ENCODE results near the gene CDCA3. TPM values are rescaled to one million over a fixed set of nuclear protein-coding genes. Genes with fewer than 3 reads are reported as not detected.

Gene CDCA3
- total and polyA plus RNA-seq, 2 of the 13 experiments (the other 11 are each of a cell fraction or from before 2014, with no cell fraction given): 32.7 to 56.5 TPM

- H3K36me3 ChIP-seq (replicated peaks in 1 of 2; ENCODE audit: control insufficient read depth in 1 of 2, insufficient read depth in 2 of 2, low read length in 2 of 2): peaks cover 8 to 25% of the 10 kb centered on the region in 2 experiments; a peak in 4 of 5 replicates
- ATAC-seq (no peak), DNase-seq (ENCODE audit: low spot score) (no peak), FAIRE-seq (no peak)
- no TSS peak for BruUV-seq (replicated peaks)
- CTCF ChIA-PET (ENCODE audit: low intra/inter-chr PET ratio, low total read pairs): no interaction called here
- H3K4me2 ChIP-seq (ENCODE audit: low read depth, low read length): no peak overlapping the region
- no peak overlapping the region for H3K27ac ChIP-seq (ENCODE audit: extremely low read length, insufficient read depth, low read length)
- POLR2A ChIA-PET: interaction anchor here (2.0 to 2.7 kb wide), 2 partner anchors 13 to 28 kb away, joined by 5 to 17 read pairs; partner anchors contain the start of genes CDCA3, TPI1 and USP5
- H2AFZ ChIP-seq (ENCODE audit: low read length): no peak overlapping the region
- no peak overlapping the region for H3K4me3 ChIP-seq (replicated peaks in 1 of 3; ENCODE audit: insufficient read depth in 1 of 3, low read depth in 2 of 3, low read length in 3 of 3)
- intact Hi-C loops (cut with micrococcal nuclease; ENCODE audit: unreplicated experiment): no loop called here
- H3K27me3 ChIP-seq (ENCODE audit: control insufficient read depth in 1 of 2, insufficient read depth in 2 of 2, low read length in 2 of 2): no peaks in the 10 kb centered on the region
- no peak overlapping the region for H3K9ac ChIP-seq (ENCODE audit: insufficient read depth, low read depth, low read length)
- in situ Hi-C loops (cut with HindIII; ENCODE audit: extremely low pct_ligation_motif_present, low pct_unique_long_range_greater_than_20kb): no loop called here
- no peaks in the 10 kb centered on the region for H3K79me2 ChIP-seq (ENCODE audit: insufficient read depth, low read length)
- H3K9me3 ChIP-seq (ENCODE audit: low read length): no peaks in the 10 kb centered on the region
- 98% methylated on average over 11 of the region's 16 CpGs for WGBS (ENCODE audit: low lambda C conversion rate)
- H3K4me1 ChIP-seq (ENCODE audit: insufficient read depth, low read length): no peaks in the 10 kb centered on the region
- H4K20me1 ChIP-seq (ENCODE audit: insufficient read depth, low read length): no peaks in the 10 kb centered on the region
- TF ChIP-seq GABPA (IDR thresholded peaks at IDR 0.05; ENCODE audit: low read depth, low read length): no peak
- no peak for TF ChIP-seq GABPA (CRISPR knock-in tag; IDR thresholded peaks at IDR 0.05; ENCODE audit: low read depth)
- peak; percentile 45; the same call in 1 of the 2 replicates for TF ChIP-seq RBFOX2 (IDR thresholded peaks at IDR 0.05; ENCODE audit: low read depth, low read length)
These were observed 12.2 kb downstream of the CDCA3 start for GRCh38 chr12:6838854-6839253.

GRCh38 chr12:6837370-6838060 is 13.6 kb downstream of the CDCA3 start:
- Histone ChIP-seq H2AFZ (ENCODE audit: low read length) (no peak overlapping the region), H3K9me3 (ENCODE audit: low read length) (no peaks in the 10 kb centered on the region), H3K27me3 (ENCODE audit: control insufficient read depth in 1 of 2, insufficient read depth in 2 of 2, low read length in 2 of 2) (no peaks in the 10 kb centered on the region), H4K20me1 (ENCODE audit: insufficient read depth, low read length) (no peaks in the 10 kb centered on the region), H3K27ac (ENCODE audit: extremely low read length, insufficient read depth, low read length) (no peak overlapping the region), H3K4me1 (ENCODE audit: insufficient read depth, low read length) (no peaks in the 10 kb centered on the region), H3K4me3 (replicated peaks in 1 of 3; ENCODE audit: insufficient read depth in 1 of 3, low read depth in 2 of 3, low read length in 3 of 3) (no peak overlapping the region), H3K9ac (ENCODE audit: insufficient read depth, low read depth, low read length) (no peak overlapping the region), H3K79me2 (ENCODE audit: insufficient read depth, low read length) (no peaks in the 10 kb centered on the region), H3K36me3 (replicated peaks in 1 of 2; ENCODE audit: control insufficient read depth in 1 of 2, insufficient read depth in 2 of 2, low read length in 2 of 2) (peaks cover 12 to 30% of the 10 kb centered on the region in 2 experiments; a peak in 4 of 5 replicates), H3K4me2 (ENCODE audit: low read depth, low read length) (no peak overlapping the region)
- in situ Hi-C loops (cut with HindIII; ENCODE audit: extremely low pct_ligation_motif_present, low pct_unique_long_range_greater_than_20kb): no loop called here
- POLR2A ChIA-PET: interaction anchor here (2.7 kb wide), 1 partner anchor 14 kb away, joined by 13 read pairs; the partner anchor contains the start of genes CDCA3 and USP5
- BruUV-seq (replicated peaks): no TSS peak
- CTCF ChIA-PET (ENCODE audit: low intra/inter-chr PET ratio, low total read pairs): no interaction called here
- FAIRE-seq (no peak), ATAC-seq (no peak), DNase-seq (ENCODE audit: low spot score) (no peak)
- intact Hi-C loops (cut with micrococcal nuclease; ENCODE audit: unreplicated experiment): no loop called here
- 100% methylated on average over 7 of the region's 26 CpGs for WGBS (ENCODE audit: low lambda C conversion rate)
- 0 out of 2 replicates have a peak, but pooled peaks have one; percentile 40 for TF ChIP-seq HNRNPL (IDR thresholded peaks at IDR 0.05; ENCODE audit: low read depth, low read length)
- no peak for TF ChIP-seq HMGA1 (CRISPR knock-in tag; conservative IDR thresholded peaks at IDR 0.05)
- TF ChIP-seq KAT7 (CRISPR knock-in tag; IDR thresholded peaks at IDR 0.05; ENCODE audit: borderline replicate concordance): no peak
- TF ChIP-seq MAFG (CRISPR knock-in tag; IDR thresholded peaks at IDR 0.05): no peak
- peak; percentile 17 for TF ChIP-seq AGO2 (optimal IDR thresholded peaks at IDR 0.05; ENCODE audit: low read depth, low read length)
- no peak for TF ChIP-seq HIVEP1 (CRISPR knock-in tag; IDR thresholded peaks at IDR 0.05)

All from HepG2 (cell line).